Activated CD4-positive, CD25-positive, alpha-beta regulatory T cell treated with anti-CD3 and anti-CD28 coated beads, Interleukin-2, amount 50 U/mL, for 16 hours (primary cell): ENCODE results near the gene TULP1.

Experiments
- DNase-seq: peaks from one replicate; pipeline ENCODE4 v3.0.0-alpha.2; 2020; ENCODE audit warnings: low read depth, low spot score

The TULP1 gene

GRCh38 chr6:35465646-35466045 lies 47.0 kb downstream of the TULP1 start:
- DNase-seq: no peak

- DNase-seq: no peak
Measured at GRCh38 chr6:35463292-35463691, 49.4 kb downstream of the TULP1 start.

GRCh38 chr6:35461270-35461669 lies 51.4 kb downstream of the TULP1 start:
- DNase-seq: no peak

- no peak for DNase-seq
Measured at GRCh38 chr6:35457907-35458306, 54.8 kb downstream of the TULP1 start.

- no peak for DNase-seq
Measured at GRCh38 chr6:35454391-35455110, 58.1 kb downstream of the TULP1 start.

- no peak for DNase-seq
Measured at GRCh38 chr6:35453236-35453635, 59.5 kb downstream of the TULP1 start.

GRCh38 chr6:35452183-35453090 lies 60.3 kb downstream of the TULP1 start, which contains the start of gene FANCE:
FANCE (plus strand) TSS chr6:35452338; CDS start chr6:35452546, 208 bp downstream.
- peak; percentile 77 for DNase-seq

GRCh38 chr6:35451354-35452182 lies 61.1 kb downstream of the TULP1 start:
- no peak for DNase-seq

- DNase-seq: no peak
Measured at GRCh38 chr6:35449287-35449881, 63.3 kb downstream of the TULP1 start.

- DNase-seq: no peak
Measured at GRCh38 chr6:35448191-35448590, 64.5 kb downstream of the TULP1 start.
